Spinal cord (tissue), 10 donors: Measurements from ENCODE around the gene AFAP1L2. TPM values are rescaled to one million over a fixed set of nuclear protein-coding genes. Genes with fewer than 3 reads are reported as not detected.
A peak's percentile ranks its signal among the peaks of the same experiment; 100 is the strongest.

Experiments
- DNase-seq, 6 donors: peaks; one replicate each; pipeline versions ENCODE4 v3.0.0 to v3.0.0-alpha.2; 2013 to 2015; ENCODE audit warnings: low spot score in 6 of 6, low read depth in 4 of 6
- H3K27ac ChIP-seq: one replicate; pipeline ENCODE4 v1.5.1; 2013; ENCODE audit warnings: low read depth, low read length, control low read depth
- H3K27me3 ChIP-seq: one replicate; pipeline ENCODE4 v1.6.1; 2013; ENCODE audit warnings: low read length; ENCODE audit not compliant: control insufficient read depth, insufficient read depth
- H3K36me3 ChIP-seq: one replicate; pipeline ENCODE4 v1.6.1; 2013; ENCODE audit warnings: low read length; ENCODE audit not compliant: control insufficient read depth, insufficient read depth
- H3K4me1 ChIP-seq: one replicate; pipeline ENCODE4 v1.6.1; 2013; ENCODE audit warnings: low read length; ENCODE audit not compliant: control insufficient read depth, insufficient read depth
- H3K4me3 ChIP-seq: one replicate; pipeline ENCODE4 v1.5.1; 2013; ENCODE audit warnings: low read depth, low read length, control low read depth
- H3K9me3 ChIP-seq: one replicate; pipeline ENCODE4 v1.6.1; 2013; ENCODE audit warnings: low read length; ENCODE audit not compliant: control insufficient read depth, insufficient read depth
- WGBS: methylation state at CpG from one replicate; pipeline ENCODE4 v1.1.5; 2013; ENCODE audit warnings: missing lambda C conversion rate; ENCODE audit not compliant: insufficient coverage; 5-methylcytosine and 5-hydroxymethylcytosine counted together
- polyA plus RNA-seq, 2 donors: library from polyadenylated mRNA; unstranded; fragments of 120-200 nt; gene quantifications; one replicate each; pipeline ENCODE4 v1.2.1, GENCODE V29; 2013; ENCODE audit not compliant: insufficient read length in 2 of 2
- total RNA-seq, 2 donors: library from RNA; depleted of rRNA in 1 of 2; stranded (reverse); fragments of 120-200 nt in 1 of 2; fragments of >200 nt in 1 of 2; gene quantifications; one replicate each; pipeline versions ENCODE4 v1.2.3 to v1.2.4, GENCODE V29; 2013 to 2014
- donor health status: healthy.

The AFAP1L2 gene
- total and polyA plus RNA-seq, 4 donors = 47.6 to 61.5 (median 54.9) TPM

DNA sequence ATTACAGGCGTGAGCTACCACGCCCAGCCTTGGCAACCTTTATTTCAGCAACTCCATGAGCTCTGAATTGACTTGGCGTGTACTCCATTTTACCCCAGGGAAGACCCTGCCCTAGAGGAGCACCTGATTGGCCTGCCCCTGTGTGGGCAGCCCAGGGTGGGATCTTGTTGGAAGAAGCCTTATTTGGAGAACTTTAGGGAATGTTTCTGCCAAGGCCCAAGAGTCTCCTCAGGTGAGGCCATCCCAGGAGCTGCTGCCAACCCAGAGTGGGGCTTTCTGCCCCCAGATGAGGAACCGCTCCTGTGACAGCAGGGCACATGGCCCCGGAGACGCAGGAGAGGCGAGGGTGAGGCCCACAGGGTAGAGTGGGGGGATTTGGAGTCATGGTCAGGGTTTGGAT, 123.3 kb downstream of the AFAP1L2 start:
- no peak overlapping the region for H3K27ac ChIP-seq
- 60% methylated on average over 5 of the region's 7 CpGs for WGBS
- H3K4me3 ChIP-seq = no peak overlapping the region
- H3K27me3 ChIP-seq = no peaks in the 10 kb centered on the region
- no peaks in the 10 kb centered on the region for H3K9me3 ChIP-seq
- no peak for DNase-seq
- H3K4me1 ChIP-seq = peaks cover 15% of the 10 kb centered on the region
- no peaks in the 10 kb centered on the region for H3K36me3 ChIP-seq

DNA sequence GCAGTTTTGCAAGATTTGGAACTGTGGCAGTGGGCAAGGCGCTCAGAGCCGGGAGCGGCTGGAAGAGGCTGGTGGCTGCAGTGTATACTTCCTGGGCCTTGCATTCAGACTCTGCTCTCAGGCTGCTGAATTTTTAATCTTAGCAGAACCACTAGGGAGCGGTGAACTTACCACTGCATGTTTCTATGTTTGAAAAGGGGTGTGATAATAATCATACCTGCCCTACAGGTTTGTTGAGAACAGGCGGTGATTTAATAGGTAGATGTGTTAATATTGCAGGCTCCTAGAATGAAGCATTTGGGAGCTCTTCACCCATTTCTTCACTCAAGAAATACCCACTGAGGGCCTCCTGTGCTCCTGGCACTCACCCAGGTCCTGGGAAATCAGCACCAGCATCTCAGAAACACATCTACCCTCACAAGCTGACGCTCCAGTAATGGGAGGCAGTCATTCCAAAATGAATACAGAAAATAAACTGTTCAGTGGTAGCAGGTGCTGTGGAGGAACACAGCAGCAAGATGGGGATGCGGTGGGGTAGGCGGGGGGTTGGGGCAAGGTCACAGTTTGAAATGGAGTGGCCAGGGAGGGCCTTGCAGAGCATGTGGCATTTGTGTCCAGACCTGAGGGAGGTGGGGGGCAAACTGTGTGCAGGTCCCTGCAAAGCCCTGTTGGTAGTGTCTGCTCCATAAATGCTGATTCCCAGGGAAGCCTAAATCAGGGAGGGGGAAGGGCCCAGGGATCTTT, 124.2 kb downstream of the AFAP1L2 start:
- WGBS = 81% methylated on average over 5 of the region's 8 CpGs
- Histone ChIP-seq H3K27me3 (no peaks in the 10 kb centered on the region), H3K9me3 (no peaks in the 10 kb centered on the region), H3K36me3 (no peaks in the 10 kb centered on the region), H3K27ac (no peak overlapping the region), H3K4me3 (no peak overlapping the region), H3K4me1 (peaks cover 15% of the 10 kb centered on the region)
- DNase-seq = peak in 2 of 6 donors; percentile 12 to 62

DNA sequence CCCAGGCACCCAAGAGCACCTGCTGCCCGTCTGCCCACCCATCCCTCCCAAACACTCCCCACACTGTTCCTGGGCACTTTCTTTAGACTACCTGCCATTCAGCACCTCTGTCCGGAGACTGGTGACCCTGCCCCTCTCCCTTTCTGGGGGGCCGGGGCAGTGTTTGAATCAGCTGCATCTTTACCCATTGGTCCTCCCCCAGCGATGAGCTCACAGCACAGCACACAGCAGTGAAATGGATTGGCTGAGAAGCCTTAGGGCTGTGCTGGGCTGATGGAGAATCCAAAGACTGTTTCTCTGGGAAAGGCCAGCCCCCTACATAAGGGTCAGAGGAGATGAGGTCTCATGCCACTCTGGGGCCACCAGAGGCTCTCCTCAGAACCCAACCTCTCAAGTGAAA, 125.0 kb downstream of the AFAP1L2 start:
- 83% methylated on average over 3 of the region's 4 CpGs for WGBS

DNA sequence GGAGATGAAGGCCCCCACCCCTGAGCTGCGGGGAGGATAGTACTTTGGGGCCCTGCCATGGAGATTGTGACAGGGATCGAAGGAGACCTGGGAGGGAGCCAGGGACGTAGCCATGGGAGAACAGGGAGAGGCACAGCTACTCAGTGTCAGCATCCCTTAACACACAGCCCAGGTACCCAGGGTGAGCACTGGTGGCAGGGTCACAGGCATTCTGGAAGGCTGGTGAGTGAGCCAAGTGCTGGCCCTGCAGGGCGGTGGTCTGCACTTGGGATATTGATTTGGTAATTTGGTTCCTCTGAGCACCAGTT, 125.5 kb downstream of the AFAP1L2 start:
- 86% methylated on average over 4 of the region's 4 CpGs for WGBS

More for the DNA sequence above, 125.0 kb downstream of the AFAP1L2 start:
- no peaks in the 10 kb centered on the region for H3K36me3 ChIP-seq
- peaks cover 7% of the 10 kb centered on the region for H3K4me1 ChIP-seq
- H3K9me3 ChIP-seq = no peaks in the 10 kb centered on the region
- no peaks in the 10 kb centered on the region for H3K27me3 ChIP-seq
- H3K4me3 ChIP-seq = no peak overlapping the region
- no peak for DNase-seq
- no peak overlapping the region for H3K27ac ChIP-seq

GRCh38 chr10:114278140-114278883, 126.0 kb downstream of the AFAP1L2 start:
- WGBS = 84% methylated on average over 21 of the region's 22 CpGs
- Histone ChIP-seq H3K4me3 (no peak overlapping the region), H3K9me3 (no peaks in the 10 kb centered on the region), H3K36me3 (no peaks in the 10 kb centered on the region), H3K27ac (no peak overlapping the region), H3K4me1 (peaks cover 6% of the 10 kb centered on the region), H3K27me3 (no peaks in the 10 kb centered on the region)
- DNase-seq = no peak

More for the DNA sequence above, 125.5 kb downstream of the AFAP1L2 start:
- Histone ChIP-seq H3K27me3 (no peaks in the 10 kb centered on the region), H3K4me3 (no peak overlapping the region), H3K4me1 (peaks cover 6% of the 10 kb centered on the region), H3K27ac (no peak overlapping the region), H3K36me3 (no peaks in the 10 kb centered on the region), H3K9me3 (no peaks in the 10 kb centered on the region)
- DNase-seq = no peak

- Histone ChIP-seq H3K9me3 (no peaks in the 10 kb centered on the region), H3K27ac (no peak overlapping the region), H3K4me3 (no peak overlapping the region), H3K27me3 (no peaks in the 10 kb centered on the region), H3K36me3 (no peaks in the 10 kb centered on the region), H3K4me1 (peaks cover 6% of the 10 kb centered on the region)
- WGBS = 88% methylated on average over 6 of the region's 6 CpGs
- no peak for DNase-seq
These were observed 127.6 kb downstream of the AFAP1L2 start for GRCh38 chr10:114276671-114277070.

- Histone ChIP-seq H3K27ac (no peak overlapping the region), H3K36me3 (no peaks in the 10 kb centered on the region), H3K27me3 (no peaks in the 10 kb centered on the region), H3K4me1 (peaks cover 6% of the 10 kb centered on the region), H3K9me3 (no peaks in the 10 kb centered on the region), H3K4me3 (no peak overlapping the region)
- WGBS = 78% methylated on average over 6 of the region's 6 CpGs
- DNase-seq = no peak
These were observed 128.2 kb downstream of the AFAP1L2 start for GRCh38 chr10:114276066-114276465.

- Histone ChIP-seq H3K9me3 (no peaks in the 10 kb centered on the region), H3K36me3 (no peaks in the 10 kb centered on the region), H3K4me3 (no peak overlapping the region), H3K4me1 (no peaks in the 10 kb centered on the region), H3K27ac (no peak overlapping the region), H3K27me3 (no peaks in the 10 kb centered on the region)
- no peak for DNase-seq
- WGBS = 93% methylated on average over 15 of the region's 16 CpGs
These were observed 129.5 kb downstream of the AFAP1L2 start for GRCh38 chr10:114274616-114275453.

- Histone ChIP-seq H3K27ac (no peak overlapping the region), H3K9me3 (no peaks in the 10 kb centered on the region), H3K4me3 (no peak overlapping the region), H3K36me3 (no peaks in the 10 kb centered on the region), H3K27me3 (no peaks in the 10 kb centered on the region), H3K4me1 (no peaks in the 10 kb centered on the region)
- DNase-seq = no peak
- 96% methylated on average over 3 of the region's 3 CpGs for WGBS
These were observed 130.4 kb downstream of the AFAP1L2 start for GRCh38 chr10:114273910-114274309.
